Myocyte (in vitro differentiated cells): ENCODE results near the gene NELFCD. TPM values are rescaled to one million over a fixed set of nuclear protein-coding genes. Genes with fewer than 3 reads are reported as not detected.
"Not testable (repeated sequence)": the region's sequence is repeated elsewhere in the genome, so short reads cannot be mapped to it uniquely, and the experiment has no call there.

Experiments used
- DNase-seq: peaks from one replicate; pipeline ENCODE4 v3.0.0-alpha.2; 2012; ENCODE audit warnings: low read depth
- total RNA-seq: library from RNA; depleted of rRNA; stranded (reverse); fragments of >200 nt; gene quantifications from 2 replicates; pipeline ENCODE4 v1.2.3, GENCODE V29; 2014

The NELFCD gene
- total RNA-seq, 1 donor from 2014 or later = 32.0 TPM

- DNase-seq = no peak
Measured at GRCh38 chr20:59007665-59008511, 26.8 kb downstream of the NELFCD start.

GRCh38 chr20:59008715-59009336, 27.8 kb downstream of the NELFCD start:
- no peak for DNase-seq

- DNase-seq = peak; percentile 39
Measured at GRCh38 chr20:59010321-59010994, 29.4 kb downstream of the NELFCD start.

GRCh38 chr20:59010995-59011873, 30.2 kb downstream of the NELFCD start:
- DNase-seq = peak; percentile 84

- DNase-seq = not testable (repeated sequence)
Measured at GRCh38 chr20:59011874-59012157, 30.8 kb downstream of the NELFCD start.

GRCh38 chr20:59013031-59013951, 32.2 kb downstream of the NELFCD start:
- DNase-seq = no peak

- no peak for DNase-seq
Measured at GRCh38 chr20:59013959-59014608, 33.0 kb downstream of the NELFCD start.

GRCh38 chr20:59014680-59015389, 33.8 kb downstream of the NELFCD start:
- DNase-seq = no peak

- DNase-seq = no peak
Measured at GRCh38 chr20:59015411-59015810, 34.4 kb downstream of the NELFCD start.

- no peak for DNase-seq
Measured at GRCh38 chr20:59015812-59016711, 35.0 kb downstream of the NELFCD start.

- no peak for DNase-seq
Measured at GRCh38 chr20:59016795-59017492, 35.9 kb downstream of the NELFCD start.

GRCh38 chr20:59017493-59018231, 36.6 kb downstream of the NELFCD start:
- DNase-seq = no peak

- no peak for DNase-seq
Measured at GRCh38 chr20:59018817-59019216, 37.8 kb downstream of the NELFCD start.

GRCh38 chr20:59019217-59019616, 38.2 kb downstream of the NELFCD start, which contains the start of gene TUBB1:
Gene TUBB1 (plus strand): TSS chr20:59019429. CDS start chr20:59019523, 94 bp downstream.
- peak; percentile 77 for DNase-seq

GRCh38 chr20:59020938-59021551, 40.0 kb downstream of the NELFCD start:
- DNase-seq = no peak

- no peak for DNase-seq
Measured at GRCh38 chr20:59022754-59023153, 41.7 kb downstream of the NELFCD start.
